Thyroid gland (tissue), 4 donors: ENCODE results near the gene PRSS2. TPM values are rescaled to one million over a fixed set of nuclear protein-coding genes. Genes with fewer than 3 reads are reported as not detected.

ENCODE experiments used
- DNase-seq, 2 donors: peaks; one replicate each; pipeline ENCODE4 v3.0.0-alpha.2; 2019
- H3K27ac ChIP-seq, 3 donors: fragments of 200-600 bp; sonication (generic); 1 replicate in 2 of 3; 2 replicates in 1 of 3; pipeline ENCODE4 v1.5.1; 2016 to 2019; ENCODE audit warnings: mild to moderate bottlenecking in 1 of 3, moderate library complexity in 1 of 3
- H3K27me3 ChIP-seq: fragments of 200-600 bp; sonication (generic); one replicate; pipeline ENCODE4 v1.5.1; 2019
- H3K36me3 ChIP-seq, 2 donors: fragments of 200-600 bp; sonication (generic); one replicate each; pipeline ENCODE4 v1.5.1; 2016 to 2019
- H3K4me1 ChIP-seq, 2 donors: fragments of 200-600 bp; sonication (generic); one replicate each; pipeline ENCODE4 v1.5.1; 2017 to 2019
- H3K4me3 ChIP-seq, 3 donors: fragments of 200-600 bp; sonication (generic); replicated peaks in 1 of 3; 1 replicate in 2 of 3; 2 replicates in 1 of 3; pipeline ENCODE4 v1.5.1; 2016; ENCODE audit warnings: mild to moderate bottlenecking in 1 of 3
- H3K9me3 ChIP-seq: fragments of 200-600 bp; sonication (generic); one replicate; pipeline ENCODE4 v1.5.1; 2017
- POLR2A ChIP-seq, 2 donors: fragments of 450-650 bp; IDR thresholded peaks; one replicate each; pipeline ENCODE4 v1.6.1; 2017; ENCODE audit warnings: antibody characterized with exemption in 2 of 2, mild to moderate bottlenecking in 2 of 2, moderate library complexity in 1 of 2
- WGBS, 2 donors: methylation state at CpG; one replicate each; pipeline ENCODE4 v1.1.5; 2017; 5-methylcytosine and 5-hydroxymethylcytosine counted together
- intact Hi-C: fragments of 100-400 bp; cut with DNase I; formaldehyde crosslinking; loops from one replicate; pipeline ENCODE4 v1.15.1; 2023
- total RNA-seq, 4 donors: library from RNA; depleted of rRNA; stranded (reverse); fragments of >200 nt; gene quantifications; one replicate each; pipeline ENCODE4 v1.2.3, GENCODE V29; 2016
- TF ChIP-seq, protein P1 (sequence below), 6 experiments: fragments of 200-600 bp in 3 of 6; fragments of 450-650 bp in 3 of 6; sonication (generic) in 3 of 6; IDR thresholded peaks; one replicate each; pipeline ENCODE4 v1.5.1; 2016 to 2019; ENCODE audit warnings: antibody characterized with exemption in 6 of 6, mild to moderate bottlenecking in 2 of 6, inconsistent platforms in 1 of 6, moderate library complexity in 1 of 6

PRSS2 gene
- total RNA-seq, 4 donors from 2014 or later, result not detected

DNA sequence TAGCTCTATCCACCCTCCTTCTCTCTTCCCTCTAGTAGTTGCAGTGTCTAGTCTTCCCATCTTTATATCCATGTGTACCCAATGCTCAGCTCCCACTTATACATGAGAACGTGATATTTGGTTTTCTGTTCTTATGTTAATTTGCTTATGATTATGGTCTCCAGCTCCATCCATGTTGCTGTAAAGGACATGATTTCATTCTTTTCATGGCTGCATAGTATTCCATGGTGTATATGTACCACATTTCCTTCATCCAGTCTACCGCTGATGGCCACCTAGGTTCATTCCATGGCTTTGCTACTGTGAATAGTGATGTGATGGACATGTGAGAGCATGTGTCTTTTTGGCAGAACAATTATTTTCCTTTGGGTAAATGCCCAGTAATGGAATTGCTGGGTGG, 6.5 kb downstream of the PRSS2 start:
- DNase-seq, result no peak

DNA sequence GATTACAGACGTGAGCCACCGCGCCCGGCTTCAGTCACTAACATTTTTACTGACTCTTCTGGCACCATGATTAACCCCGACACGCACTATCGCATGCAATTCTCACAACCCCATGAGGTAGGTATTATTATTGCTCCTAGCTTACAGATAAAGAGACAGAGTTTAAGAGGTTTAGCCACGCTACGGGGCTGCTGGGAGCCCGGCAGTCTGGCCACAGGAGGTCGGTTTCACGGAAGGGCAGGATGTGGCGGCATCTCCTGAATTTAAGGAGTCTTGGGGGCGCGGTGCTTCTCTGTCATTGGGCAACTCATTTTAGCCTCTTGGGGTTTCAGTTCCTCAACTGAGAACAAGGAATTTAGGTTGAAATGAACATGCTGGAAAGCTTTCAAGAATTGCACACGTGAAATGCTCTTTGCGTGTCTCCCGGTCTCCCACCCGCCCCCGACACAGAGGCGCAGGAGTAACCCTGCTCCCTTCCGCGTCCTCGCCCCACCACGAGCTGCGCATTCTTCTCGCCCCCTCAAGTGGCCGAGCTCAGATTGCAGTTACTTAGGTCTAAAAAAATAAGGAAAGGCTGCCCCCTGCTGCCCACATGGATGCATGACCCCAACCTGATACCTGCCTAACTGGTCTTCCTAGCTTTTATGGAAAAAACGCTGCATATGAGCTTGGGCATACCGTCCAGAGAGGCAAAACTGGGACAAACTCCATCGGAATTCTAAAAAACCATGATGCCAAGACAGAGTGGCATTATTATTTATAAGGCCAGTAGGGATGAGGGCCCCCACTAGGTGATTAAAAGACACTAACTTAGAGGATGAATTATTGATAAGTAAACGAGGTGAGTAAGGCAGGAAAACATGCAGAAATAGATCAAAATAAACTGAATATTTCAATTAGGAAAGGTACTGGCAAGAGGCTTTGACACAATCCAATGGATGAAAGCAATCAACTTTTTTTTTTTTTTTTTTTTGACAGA, 12.4 kb downstream of the PRSS2 start:
- intact Hi-C loops, result no loop called here
- peak; percentile 94 to 96 for DNase-seq
- Histone ChIP-seq H3K27ac (no peak overlapping the region), H3K27me3 (no peaks in the 10 kb centered on the region), H3K36me3 (no peaks in the 10 kb centered on the region), H3K4me1 (peaks cover 0 to 4% of the 10 kb centered on the region in 2 donors), H3K9me3 (no peaks in the 10 kb centered on the region), H3K4me3 (no peak overlapping the region)
- 5 to 12% methylated on average over 32 of the region's 32 CpGs for WGBS, 2 donors
- no peak for TF ChIP-seq POLR2A (IDR thresholded peaks at IDR 0.05)
- TF ChIP-seq, protein P1, sequence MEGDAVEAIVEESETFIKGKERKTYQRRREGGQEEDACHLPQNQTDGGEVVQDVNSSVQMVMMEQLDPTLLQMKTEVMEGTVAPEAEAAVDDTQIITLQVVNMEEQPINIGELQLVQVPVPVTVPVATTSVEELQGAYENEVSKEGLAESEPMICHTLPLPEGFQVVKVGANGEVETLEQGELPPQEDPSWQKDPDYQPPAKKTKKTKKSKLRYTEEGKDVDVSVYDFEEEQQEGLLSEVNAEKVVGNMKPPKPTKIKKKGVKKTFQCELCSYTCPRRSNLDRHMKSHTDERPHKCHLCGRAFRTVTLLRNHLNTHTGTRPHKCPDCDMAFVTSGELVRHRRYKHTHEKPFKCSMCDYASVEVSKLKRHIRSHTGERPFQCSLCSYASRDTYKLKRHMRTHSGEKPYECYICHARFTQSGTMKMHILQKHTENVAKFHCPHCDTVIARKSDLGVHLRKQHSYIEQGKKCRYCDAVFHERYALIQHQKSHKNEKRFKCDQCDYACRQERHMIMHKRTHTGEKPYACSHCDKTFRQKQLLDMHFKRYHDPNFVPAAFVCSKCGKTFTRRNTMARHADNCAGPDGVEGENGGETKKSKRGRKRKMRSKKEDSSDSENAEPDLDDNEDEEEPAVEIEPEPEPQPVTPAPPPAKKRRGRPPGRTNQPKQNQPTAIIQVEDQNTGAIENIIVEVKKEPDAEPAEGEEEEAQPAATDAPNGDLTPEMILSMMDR (IDR thresholded peaks at IDR 0.05), result peak; percentile 83 to 99 (median 95)

More for the DNA sequence above, 6.5 kb downstream of the PRSS2 start:
- Histone ChIP-seq H3K27ac (no peak overlapping the region), H3K4me3 (no peak overlapping the region), H3K27me3 (no peaks in the 10 kb centered on the region), H3K4me1 (peaks cover 15 to 17% of the 10 kb centered on the region in 2 donors), H3K36me3 (no peaks in the 10 kb centered on the region), H3K9me3 (no peaks in the 10 kb centered on the region)
- intact Hi-C loops, result no loop called here
- TF ChIP-seq POLR2A (IDR thresholded peaks at IDR 0.05), result no peak
- TF ChIP-seq, protein P1 (IDR thresholded peaks at IDR 0.05), result no peak
- WGBS, 2 donors, result 94 to 98% methylated on average over 2 of the region's 2 CpGs

DNA sequence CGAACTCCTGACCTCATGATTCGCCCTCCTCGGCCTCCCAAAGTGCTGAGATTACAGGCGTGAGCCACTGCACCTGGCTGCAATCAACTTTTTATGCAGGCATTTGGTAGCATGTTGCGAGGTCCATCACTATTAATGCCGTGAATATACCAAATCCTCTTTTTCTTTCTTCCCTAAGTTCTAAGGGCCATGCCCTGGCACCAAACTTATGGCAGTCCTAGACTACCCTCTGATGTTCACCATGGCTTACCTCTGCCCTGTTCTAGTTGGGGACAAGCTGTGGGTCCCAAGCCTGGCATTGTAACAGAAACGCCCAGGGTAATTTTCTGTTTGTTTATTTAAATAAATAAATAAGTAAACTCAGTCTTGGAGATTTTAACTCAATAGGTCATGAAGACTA, 13.3 kb downstream of the PRSS2 start:
- TF ChIP-seq, protein P1 (IDR thresholded peaks at IDR 0.05), result no peak
- no peak for TF ChIP-seq POLR2A (IDR thresholded peaks at IDR 0.05)
- Histone ChIP-seq H3K4me1 (peaks cover 0 to 4% of the 10 kb centered on the region in 2 donors), H3K36me3 (no peaks in the 10 kb centered on the region), H3K9me3 (no peaks in the 10 kb centered on the region), H3K27me3 (no peaks in the 10 kb centered on the region), H3K27ac (no peak overlapping the region), H3K4me3 (no peak overlapping the region)
- DNase-seq, result no peak
- intact Hi-C loops, result loop anchor here (2.0 kb wide), 1 partner anchor 71 kb away; no protein-coding TSS in a partner anchor
- WGBS, 2 donors, result 86 to 93% methylated on average over 7 of the region's 7 CpGs

DNA sequence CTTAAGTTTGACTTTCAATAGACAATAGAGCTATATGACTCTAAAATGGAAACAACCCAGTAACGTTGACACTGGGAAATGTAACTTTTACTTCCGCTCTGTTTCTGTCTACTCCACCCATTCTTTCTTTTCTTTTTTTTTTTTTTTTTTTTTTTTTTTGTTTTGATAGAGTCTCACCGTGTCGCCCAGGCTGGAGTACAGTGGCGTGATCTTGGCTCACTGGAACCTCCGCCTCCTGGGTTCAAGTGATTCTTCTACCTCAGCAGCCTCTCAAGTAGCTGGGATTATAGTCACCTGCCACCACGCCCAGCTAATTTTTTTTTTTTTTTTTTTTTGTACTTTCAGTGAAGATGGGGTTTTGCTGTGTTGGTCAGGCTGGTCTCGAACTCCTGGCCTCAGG, 13.9 kb downstream of the PRSS2 start:
- H3K4me3 ChIP-seq, result no peak overlapping the region
- H3K27me3 ChIP-seq, result no peaks in the 10 kb centered on the region
- H3K4me1 ChIP-seq, result peaks cover 0 to 4% of the 10 kb centered on the region in 2 donors
- 68 to 71% methylated on average over 8 of the region's 8 CpGs for WGBS, 2 donors
- no peak for DNase-seq
- TF ChIP-seq, protein P1 (IDR thresholded peaks at IDR 0.05), result no peak
- no peak for TF ChIP-seq POLR2A (IDR thresholded peaks at IDR 0.05)
- intact Hi-C loops, result loop anchor here (2.0 kb wide), 1 partner anchor 72 kb away; no protein-coding TSS in a partner anchor
- H3K9me3 ChIP-seq, result no peaks in the 10 kb centered on the region
- H3K27ac ChIP-seq, result no peak overlapping the region
- H3K36me3 ChIP-seq, result no peaks in the 10 kb centered on the region

DNA sequence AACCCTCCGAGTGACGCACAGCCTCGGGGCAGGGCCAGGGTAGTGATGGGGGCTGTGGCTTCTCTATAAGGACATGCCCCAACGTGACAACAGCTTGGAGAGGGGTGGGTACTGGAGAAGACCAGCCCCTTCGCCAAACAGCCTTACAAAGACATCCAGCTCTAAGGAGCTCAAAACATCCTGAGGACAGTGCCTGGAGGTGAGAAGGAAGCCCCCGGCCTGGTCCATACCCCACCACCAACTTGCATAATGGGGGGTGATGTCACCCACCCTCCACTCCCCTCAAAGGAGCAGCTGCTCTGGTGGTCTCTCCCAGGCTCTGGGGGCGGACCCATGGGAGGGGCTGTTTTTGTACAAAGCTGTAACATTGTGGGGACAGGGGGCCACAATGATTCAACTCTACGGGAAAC, 15.1 kb downstream of the PRSS2 start:
- WGBS, 2 donors, result 86 to 88% methylated on average over 8 of the region's 8 CpGs
- Histone ChIP-seq H3K9me3 (no peaks in the 10 kb centered on the region), H3K36me3 (no peaks in the 10 kb centered on the region), H3K27ac (no peak overlapping the region), H3K4me1 (peaks cover 0 to 4% of the 10 kb centered on the region in 2 donors), H3K4me3 (no peak overlapping the region), H3K27me3 (no peaks in the 10 kb centered on the region)
- intact Hi-C loops, result loop anchor here (2.0 kb wide), 1 partner anchor 73 kb away; no protein-coding TSS in a partner anchor
- peak in 1 of 2 donors; percentile 18 for DNase-seq
- TF ChIP-seq, protein P1 (IDR thresholded peaks at IDR 0.05), result no peak
- TF ChIP-seq POLR2A (IDR thresholded peaks at IDR 0.05), result no peak
